MG63 (cell line): Measurements from ENCODE around the gene PIP4P1. TPM values are rescaled to one million over a fixed set of nuclear protein-coding genes. Genes with fewer than 3 reads are reported as not detected.
A peak's percentile ranks its signal among the peaks of the same experiment; 100 is the strongest.
"Not testable (repeated sequence)": the region's sequence is repeated elsewhere in the genome, so short reads cannot be mapped to it uniquely, and the experiment has no call there.

Experiments
- DNase-seq: peaks from one replicate; pipeline ENCODE4 v3.0.0-alpha.2; 2020
- H3K27me3 ChIP-seq: fragments of 250-450 bp; sonication (Bioruptor Pico); 2 replicates; pipeline ENCODE4 v1.5.1; 2020; ENCODE audit warnings: mild to moderate bottlenecking, moderate library complexity
- H3K36me3 ChIP-seq: fragments of 250-450 bp; sonication (Bioruptor Pico); 2 replicates; pipeline ENCODE4 v1.5.1; 2020; ENCODE audit warnings: mild to moderate bottlenecking, moderate library complexity
- H3K4me3 ChIP-seq: fragments of 250-450 bp; sonication (Bioruptor Pico); 2 replicates; pipeline ENCODE4 v1.5.1; 2020; ENCODE audit warnings: mild to moderate bottlenecking, moderate library complexity
- H3K9me3 ChIP-seq: fragments of 250-450 bp; sonication (Bioruptor Pico); 2 replicates; pipeline ENCODE4 v1.5.1; 2020; ENCODE audit warnings: mild to moderate bottlenecking, moderate library complexity
- total RNA-seq: library from RNA; depleted of rRNA; stranded (reverse); fragments of >200 nt; shearing (Covaris generic); gene quantifications from 2 replicates; pipeline ENCODE4 v1.2.3, GENCODE V29; 2014; ENCODE audit warnings: low replicate concordance

PIP4P1 gene
- total RNA-seq, 1 experiment from 2014 or later = 23.3 TPM

DNA sequence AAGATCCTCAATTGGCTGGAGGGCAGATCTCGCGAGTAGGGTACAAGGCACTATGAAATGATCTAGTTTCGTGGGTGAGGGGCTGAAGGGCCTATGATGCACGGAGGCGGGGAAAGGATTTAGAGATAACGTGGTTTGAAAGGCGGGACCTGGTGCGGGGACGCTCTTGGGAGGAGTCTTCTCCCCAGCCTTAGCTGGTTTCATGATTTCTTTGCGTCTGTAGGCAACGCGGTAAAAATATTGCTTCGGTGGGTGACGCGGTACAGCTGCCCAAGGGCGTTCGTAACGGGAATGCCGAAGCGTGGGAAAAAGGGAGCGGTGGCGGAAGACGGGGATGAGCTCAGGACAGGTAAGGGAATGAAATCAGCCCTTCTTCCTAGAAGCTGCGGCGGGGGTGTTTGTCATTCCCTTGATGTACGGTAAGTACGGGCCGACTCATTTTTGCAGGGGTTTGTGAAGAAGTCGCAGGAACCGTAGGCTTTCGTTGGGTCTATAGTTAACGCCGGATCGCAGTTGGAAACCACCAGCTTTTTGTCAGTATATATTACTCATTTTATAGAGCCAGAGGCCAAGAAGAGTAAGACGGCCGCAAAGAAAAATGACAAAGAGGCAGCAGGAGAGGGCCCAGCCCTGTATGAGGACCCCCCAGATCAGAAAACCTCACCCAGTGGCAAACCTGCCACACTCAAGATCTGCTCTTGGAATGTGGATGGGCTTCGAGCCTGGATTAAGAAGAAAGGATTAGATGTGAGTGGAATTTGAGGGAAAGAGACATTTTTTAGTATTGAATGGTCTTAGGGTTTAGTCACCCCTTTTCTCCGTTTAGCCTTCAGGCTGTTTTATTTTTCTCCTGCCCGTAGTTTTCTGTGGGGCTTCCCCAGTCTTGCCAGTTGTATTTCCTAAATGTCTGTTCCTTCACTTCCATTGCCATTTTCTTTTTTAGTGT is 5.6 kb downstream of the PIP4P1 start:
- peak; percentile 56 for DNase-seq
- no peaks in the 10 kb centered on the region for H3K9me3 ChIP-seq
- H3K27me3 ChIP-seq = no peaks in the 10 kb centered on the region
- H3K4me3 ChIP-seq = peak overlapping the region; percentile 93
- H3K36me3 ChIP-seq = peaks cover 36% of the 10 kb centered on the region

DNA sequence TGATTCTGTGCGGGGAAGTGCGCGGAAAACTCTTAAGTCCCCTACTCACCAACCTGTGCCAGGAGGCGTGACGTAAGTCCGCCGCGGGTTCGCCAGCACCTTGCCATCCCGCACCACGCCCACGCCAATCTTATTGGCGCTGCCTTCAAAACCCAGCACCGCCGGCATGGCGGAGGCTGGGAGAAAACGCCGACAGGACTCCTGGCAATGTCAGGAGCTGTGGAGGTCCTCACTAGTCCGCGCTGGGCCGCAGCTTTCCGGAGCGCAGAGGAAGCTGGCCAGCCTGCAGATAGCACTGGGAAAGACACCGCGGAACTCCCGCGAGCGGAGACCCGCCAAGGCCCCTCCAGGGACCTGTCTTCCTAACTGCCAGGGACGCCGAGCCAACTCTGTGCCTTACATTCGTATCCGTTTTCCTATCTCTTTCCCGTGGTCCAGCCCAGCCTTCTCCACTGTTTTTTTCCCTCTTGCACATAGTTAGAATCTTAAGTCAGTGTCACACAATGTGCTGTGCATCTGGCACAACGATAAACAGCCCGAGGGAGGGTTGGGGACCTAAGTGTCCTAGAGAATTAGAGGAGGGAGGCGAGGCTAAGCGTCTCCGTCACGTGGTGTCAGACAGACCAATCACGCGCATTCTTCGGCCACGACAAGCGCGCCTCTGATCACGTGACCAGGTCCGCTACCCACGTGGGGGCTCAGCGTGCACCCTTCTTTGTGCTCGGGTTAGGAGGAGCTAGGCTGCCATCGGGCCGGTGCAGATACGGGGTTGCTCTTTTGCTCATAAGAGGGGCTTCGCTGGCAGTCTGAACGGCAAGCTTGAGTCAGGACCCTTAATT is 6.5 kb downstream of the PIP4P1 start, which contains the start of the genes APEX1 and OSGEP:
APEX1 (plus strand) TSS at position 711 of the 839 bp plus-strand sequence. CDS start 420 bp downstream, outside the sequence.
OSGEP (minus strand) TSS at position 297 of the 839 bp plus-strand sequence; CDS start at position 168, 129 bp downstream.
- no peaks in the 10 kb centered on the region for H3K9me3 ChIP-seq
- peaks cover 32% of the 10 kb centered on the region for H3K36me3 ChIP-seq

DNA sequence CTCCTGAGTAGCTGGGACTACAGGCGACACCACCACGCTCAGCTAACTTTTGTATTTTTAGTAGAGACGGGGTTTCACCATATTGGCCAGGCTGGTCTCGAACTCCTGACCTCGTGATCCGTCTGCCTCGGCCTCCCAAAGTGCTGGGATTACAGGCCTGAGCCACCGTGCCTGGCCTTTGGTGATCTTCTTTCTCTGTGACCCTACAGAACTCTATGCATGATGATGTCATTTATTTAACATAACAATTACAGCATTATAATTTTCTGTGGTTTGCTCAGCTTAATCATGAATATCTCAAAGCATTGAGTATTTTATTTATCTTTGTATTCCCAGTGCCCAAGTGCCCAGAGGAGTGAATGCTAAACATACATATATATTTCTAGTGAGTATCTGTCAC is 8.4 kb downstream of the PIP4P1 start:
- H3K9me3 ChIP-seq, DNase-seq, H3K4me3 ChIP-seq, H3K27me3 ChIP-seq: not testable (repeated sequence)
- peaks cover 37% of the 10 kb centered on the region for H3K36me3 ChIP-seq

More for the DNA sequence above, 6.5 kb downstream of the PIP4P1 start, which contains the start of the genes APEX1 and OSGEP:
- Histone ChIP-seq H3K27me3 (no peaks in the 10 kb centered on the region), H3K4me3 (peak within 1 kb of the TSS; percentile 93)
- peak; percentile 93 for DNase-seq

DNA sequence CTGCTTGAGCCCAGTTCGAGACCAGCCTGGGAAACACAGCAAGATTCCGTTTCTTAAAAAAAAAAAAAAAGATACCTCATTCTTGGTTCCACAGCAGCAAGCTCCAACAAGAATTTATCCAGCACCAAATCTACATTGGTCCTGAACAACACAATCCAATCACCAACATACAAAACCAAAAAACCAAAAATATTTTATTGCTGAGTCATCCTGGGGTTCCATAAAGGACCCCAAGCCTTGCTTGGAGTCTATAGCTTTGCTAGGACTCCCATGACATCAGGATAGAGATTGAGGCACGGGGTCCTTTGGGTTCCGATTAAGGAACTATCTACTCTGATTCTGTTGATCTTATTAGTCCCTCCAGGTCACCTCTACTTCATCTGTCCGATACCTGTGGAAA is 14.3 kb downstream of the PIP4P1 start:
- DNase-seq = no peak
- peaks cover 13% of the 10 kb centered on the region for H3K36me3 ChIP-seq
- H3K4me3 ChIP-seq = no peak overlapping the region
- H3K27me3 ChIP-seq = no peaks in the 10 kb centered on the region
- no peaks in the 10 kb centered on the region for H3K9me3 ChIP-seq

DNA sequence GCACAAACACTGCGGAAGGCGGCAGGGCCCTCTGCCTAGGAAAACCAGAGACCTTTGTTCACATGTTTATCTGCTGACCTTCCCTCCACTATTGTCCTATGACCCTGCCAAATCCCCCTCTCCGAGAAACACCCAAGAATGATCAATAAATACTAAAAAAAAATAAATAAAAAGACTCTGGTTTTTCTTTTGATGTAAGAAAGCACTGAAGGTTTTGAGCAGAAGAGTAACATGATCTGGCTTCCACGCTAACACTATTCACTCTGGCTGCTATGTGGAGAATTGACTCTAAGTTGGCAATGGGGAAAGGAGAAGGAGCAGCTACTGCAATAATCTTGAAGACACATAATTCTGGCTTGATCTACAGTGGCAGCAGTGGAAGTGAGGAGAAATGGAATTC is 17.6 kb downstream of the PIP4P1 start:
- H3K36me3 ChIP-seq, H3K27me3 ChIP-seq, H3K4me3 ChIP-seq, H3K9me3 ChIP-seq, DNase-seq: not testable (repeated sequence)

DNA sequence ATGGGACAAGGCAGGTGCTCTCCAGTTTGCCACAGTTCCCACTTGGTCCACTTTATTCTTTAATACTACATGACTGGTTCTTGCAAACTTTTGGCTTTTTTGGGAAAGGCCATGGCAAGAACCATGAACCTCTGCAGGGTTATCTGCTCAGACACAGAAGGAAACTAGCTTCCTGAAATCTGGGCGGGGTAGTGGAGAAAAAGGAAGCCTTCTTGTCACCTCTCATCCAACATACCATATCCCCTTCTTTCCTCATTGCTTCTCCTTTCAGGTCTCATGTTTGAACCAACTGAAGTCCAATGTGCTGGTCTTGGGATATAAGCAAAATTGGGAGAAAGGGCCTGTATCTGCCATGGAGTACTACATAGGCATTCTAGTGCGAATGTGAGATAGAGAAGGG is 19.8 kb downstream of the PIP4P1 start:
- Histone ChIP-seq H3K27me3 (no peaks in the 10 kb centered on the region), H3K9me3 (no peaks in the 10 kb centered on the region), H3K36me3 (no peaks in the 10 kb centered on the region; the same call in 1 of the 2 replicates), H3K4me3 (no peak overlapping the region)
- DNase-seq = no peak

DNA sequence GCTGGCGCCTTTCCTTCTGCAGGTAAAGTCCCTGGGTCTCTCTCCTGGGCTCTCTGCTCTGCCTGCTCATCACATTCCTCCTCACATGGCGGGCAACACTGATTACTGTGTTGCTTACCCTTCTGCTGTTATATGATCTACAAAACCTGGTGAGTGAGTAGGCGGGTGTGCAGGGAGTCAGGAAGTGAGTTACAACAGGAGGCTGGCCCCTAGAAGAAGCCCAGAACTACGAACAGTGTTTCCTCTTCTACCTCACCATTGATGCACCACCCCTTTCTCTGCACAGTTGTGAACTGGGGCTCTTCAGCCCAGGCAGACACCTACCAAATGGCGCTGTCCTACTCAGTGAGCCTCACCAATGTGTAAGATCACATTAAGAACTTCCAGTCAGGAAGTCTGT is 20.4 kb downstream of the PIP4P1 start:
- no peak for DNase-seq
- Histone ChIP-seq H3K4me3 (no peak overlapping the region), H3K9me3 (no peaks in the 10 kb centered on the region), H3K36me3 (no peaks in the 10 kb centered on the region; the same call in 1 of the 2 replicates), H3K27me3 (no peaks in the 10 kb centered on the region)

DNA sequence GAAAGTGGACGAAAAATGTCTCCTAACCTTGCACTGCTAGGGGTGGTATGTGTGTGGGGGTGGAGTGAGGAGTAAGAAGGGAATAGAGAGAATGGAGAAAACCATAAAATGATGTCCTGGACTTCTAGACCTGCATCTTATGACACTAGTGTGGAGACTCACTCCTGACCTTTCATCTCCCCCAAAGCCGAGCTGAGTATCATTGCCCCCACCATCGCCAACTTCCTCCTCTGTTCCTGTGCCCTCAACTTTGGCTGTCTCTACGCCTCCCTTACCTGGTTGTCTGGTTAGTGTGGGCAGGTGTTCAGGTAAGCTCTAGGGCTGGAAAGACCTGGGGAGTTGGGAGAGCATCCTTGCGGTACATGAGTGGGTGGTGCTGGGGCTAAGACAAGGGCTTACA is 20.8 kb downstream of the PIP4P1 start:
- no peak overlapping the region for H3K4me3 ChIP-seq
- no peaks in the 10 kb centered on the region for H3K27me3 ChIP-seq
- no peaks in the 10 kb centered on the region for H3K9me3 ChIP-seq
- no peak for DNase-seq
- H3K36me3 ChIP-seq = no peaks in the 10 kb centered on the region

DNA sequence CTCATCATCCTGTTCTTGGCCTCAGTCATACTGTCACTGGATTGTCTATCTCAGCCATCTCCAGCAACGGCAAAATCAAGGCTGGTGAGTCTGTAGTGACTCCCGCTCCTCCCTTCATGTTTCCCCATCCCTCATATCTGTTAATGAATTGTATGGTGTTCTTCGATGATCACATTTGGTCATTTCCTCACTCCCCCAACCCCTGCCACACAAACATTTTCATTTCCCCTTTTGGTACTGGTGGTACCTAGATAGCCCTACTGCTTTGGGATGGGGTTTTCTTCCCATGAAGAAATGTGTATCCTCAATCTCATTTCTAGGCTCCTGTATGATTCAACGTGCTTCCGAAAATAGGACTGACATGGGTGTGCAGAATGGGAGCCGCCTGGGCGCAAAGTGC is 22.6 kb downstream of the PIP4P1 start:
- Histone ChIP-seq H3K9me3 (no peaks in the 10 kb centered on the region), H3K27me3 (no peaks in the 10 kb centered on the region), H3K36me3 (no peaks in the 10 kb centered on the region), H3K4me3 (no peak overlapping the region)
- DNase-seq = no peak

DNA sequence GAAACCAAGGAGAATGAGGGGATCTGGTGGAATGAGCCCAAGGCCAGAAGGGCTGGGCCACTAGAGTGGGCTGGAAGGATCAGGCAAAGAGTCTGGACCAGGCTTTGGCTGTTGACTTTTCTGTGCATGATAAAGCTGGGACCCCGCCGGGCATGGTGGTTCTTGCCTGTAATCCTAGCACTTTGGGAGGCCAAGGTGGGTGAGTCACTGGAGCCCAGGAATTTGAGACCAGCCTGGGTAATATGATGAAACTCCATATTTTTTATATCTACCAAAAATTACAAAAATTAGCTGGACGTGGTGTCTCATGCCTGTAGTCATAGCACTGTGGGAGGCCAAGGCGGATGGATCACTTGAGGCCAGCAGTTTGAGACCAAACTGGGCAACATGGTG is 24.9 kb downstream of the PIP4P1 start:
- H3K9me3 ChIP-seq = no peaks in the 10 kb centered on the region
- peak; percentile 54 for DNase-seq
- no peaks in the 10 kb centered on the region for H3K36me3 ChIP-seq
- no peak overlapping the region for H3K4me3 ChIP-seq
- no peaks in the 10 kb centered on the region for H3K27me3 ChIP-seq

DNA sequence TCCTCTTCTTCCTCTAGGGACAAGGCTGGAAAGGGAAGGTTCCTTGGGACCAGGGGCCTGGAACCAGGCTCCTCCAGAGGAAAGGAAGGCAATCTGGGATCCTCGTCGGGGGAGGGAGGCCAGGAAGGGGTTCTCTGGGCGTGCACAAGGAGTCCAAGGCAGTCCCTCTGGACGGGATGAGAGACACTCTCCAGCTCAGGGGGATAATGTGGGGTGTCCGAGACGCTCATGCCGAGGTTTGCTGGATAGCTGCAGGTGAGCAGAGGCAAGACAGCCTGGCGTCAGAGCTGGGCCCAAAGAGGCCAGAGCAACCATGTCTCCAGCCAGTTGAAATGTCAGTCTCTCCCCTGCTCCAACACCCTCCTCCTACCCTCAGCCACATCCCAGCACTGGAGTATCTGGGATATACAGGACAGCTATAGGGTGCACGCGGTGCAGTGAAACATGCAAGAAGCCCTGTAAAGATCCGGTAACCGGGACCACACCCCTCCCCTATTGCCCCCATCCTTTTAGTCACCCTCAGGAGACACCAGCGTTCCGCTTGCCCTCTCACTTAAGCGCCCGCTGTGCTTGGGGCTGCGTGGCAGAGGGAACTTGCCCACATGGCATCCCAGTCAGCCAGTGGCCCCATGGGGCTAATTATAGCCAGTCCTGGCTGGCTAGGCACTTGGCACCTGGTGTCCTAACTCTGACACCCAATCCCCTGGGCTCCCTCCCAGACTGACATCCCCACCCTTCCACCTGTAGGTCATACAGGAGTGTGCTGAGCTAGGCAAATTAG is 25.5 kb downstream of the PIP4P1 start, which contains the start of gene KLHL33:
KLHL33 (minus strand) TSS at position 585 of the 781 bp plus-strand sequence; CDS start at position 230, 355 bp downstream.
- no peak for DNase-seq
- Histone ChIP-seq H3K36me3 (no peaks in the 10 kb centered on the region), H3K27me3 (no peaks in the 10 kb centered on the region), H3K4me3 (no peak within 1 kb of the TSS), H3K9me3 (no peaks in the 10 kb centered on the region)

DNA sequence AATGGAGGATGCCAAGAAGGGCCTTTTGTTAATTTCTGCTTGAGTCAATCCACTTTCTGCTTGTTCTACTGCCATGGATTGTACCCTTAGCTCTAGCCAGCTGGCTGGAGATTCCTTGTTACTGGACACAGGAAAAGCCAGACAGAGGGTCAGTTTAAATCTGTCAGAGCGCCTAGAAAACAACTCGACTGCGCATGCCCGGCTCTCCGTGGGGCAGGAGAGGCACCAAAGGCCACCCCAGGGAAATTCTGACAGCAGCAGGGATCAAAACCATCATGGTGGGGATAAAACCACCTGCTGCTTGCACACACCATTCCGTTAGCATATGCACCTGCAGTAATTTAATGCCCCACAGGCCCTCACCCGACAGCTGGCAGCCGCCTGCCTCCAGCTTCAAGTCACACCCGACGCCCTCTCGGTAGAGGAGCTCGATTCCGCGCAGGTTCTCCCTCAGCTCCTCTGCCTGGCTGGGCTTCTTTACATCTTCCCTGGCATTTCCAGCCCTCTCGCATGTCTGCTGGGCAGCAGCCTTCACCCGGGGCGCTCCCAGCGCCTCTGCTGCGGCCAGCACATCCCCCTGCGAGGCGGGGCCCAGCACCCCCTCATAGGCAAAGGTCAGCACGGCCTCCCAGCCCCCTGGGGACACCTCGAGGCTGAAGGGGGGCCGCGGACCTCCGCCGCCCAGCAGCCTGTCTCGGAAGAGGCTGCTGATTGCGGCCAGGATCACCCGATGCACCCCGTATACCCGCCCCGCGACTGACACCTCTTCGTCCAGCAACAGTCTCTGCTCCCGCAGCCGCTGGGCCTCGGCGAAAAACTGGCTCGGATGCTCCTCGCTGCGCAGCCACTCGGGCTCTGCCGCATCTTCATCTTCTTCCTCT is 26.3 kb downstream of the PIP4P1 start:
- H3K4me3 ChIP-seq = no peak overlapping the region
- DNase-seq = no peak
- H3K36me3 ChIP-seq = no peaks in the 10 kb centered on the region
- H3K27me3 ChIP-seq = no peaks in the 10 kb centered on the region
- no peaks in the 10 kb centered on the region for H3K9me3 ChIP-seq

DNA sequence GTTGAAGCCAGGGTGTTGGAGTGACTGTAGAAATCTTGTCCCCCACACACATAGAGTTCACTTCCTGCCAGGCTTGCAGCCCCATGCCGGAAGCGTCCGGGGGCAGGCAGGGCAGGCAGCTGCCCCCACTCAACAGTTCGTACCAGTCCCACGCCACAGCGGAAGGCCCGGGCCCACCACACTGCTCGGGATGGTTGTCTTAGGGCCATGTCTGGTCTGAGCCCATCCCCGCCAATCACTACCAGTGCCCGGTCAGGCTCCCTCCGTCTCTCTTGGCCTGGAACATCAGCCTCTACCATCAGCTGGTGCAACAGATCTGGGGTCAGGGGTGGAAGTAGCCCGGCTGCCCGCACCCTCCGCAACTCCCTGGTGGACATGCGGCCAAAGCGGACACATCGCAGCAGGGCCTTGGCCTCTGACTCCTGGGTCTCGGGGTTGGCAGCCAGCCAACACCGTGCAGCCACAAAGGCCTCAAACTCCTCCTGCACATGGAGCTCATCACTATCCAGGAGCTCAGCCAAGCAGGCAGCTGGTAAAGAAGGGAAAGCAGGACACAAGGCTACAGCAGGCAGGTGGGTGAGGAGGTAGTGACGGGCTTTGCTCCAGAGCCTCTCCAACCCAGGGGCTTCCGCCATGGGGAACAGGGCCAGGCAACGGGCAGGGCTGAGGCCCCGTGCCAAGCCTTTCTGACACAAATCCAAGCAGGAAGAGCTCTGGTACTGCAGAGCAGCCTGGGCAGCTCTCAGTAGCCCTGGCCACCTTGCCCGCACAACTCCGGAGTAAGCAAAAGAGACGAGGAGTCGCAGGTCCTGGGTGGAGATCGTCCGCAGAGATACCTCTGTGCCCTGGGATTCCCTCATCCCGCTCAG is 31.2 kb downstream of the PIP4P1 start:
- no peak for DNase-seq
- no peak overlapping the region for H3K4me3 ChIP-seq
- H3K36me3 ChIP-seq = no peaks in the 10 kb centered on the region
- H3K9me3 ChIP-seq = no peaks in the 10 kb centered on the region
- H3K27me3 ChIP-seq = no peaks in the 10 kb centered on the region

DNA sequence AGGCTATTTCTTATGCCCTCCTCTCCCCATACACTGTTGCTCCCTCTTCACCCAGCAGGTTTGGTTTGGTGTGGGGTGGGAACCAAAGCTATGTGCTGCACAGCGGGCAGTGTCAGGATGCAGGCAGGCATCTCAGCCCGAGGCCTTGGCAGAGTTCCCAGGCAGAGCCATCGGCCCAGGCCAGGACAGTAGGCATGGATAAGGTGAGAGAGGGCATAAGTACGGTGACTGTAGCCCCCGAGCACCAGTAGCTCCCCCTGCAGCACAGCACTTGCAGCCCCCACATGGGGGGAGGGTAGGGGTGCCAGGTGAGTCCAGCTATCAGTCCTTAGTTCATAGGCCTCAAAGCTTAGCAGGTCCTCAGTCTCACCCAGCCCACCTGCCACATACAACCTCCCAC is 32.4 kb downstream of the PIP4P1 start:
- DNase-seq = no peak
- Histone ChIP-seq H3K9me3 (no peaks in the 10 kb centered on the region), H3K36me3 (no peaks in the 10 kb centered on the region), H3K27me3 (no peaks in the 10 kb centered on the region), H3K4me3 (no peak overlapping the region)

DNA sequence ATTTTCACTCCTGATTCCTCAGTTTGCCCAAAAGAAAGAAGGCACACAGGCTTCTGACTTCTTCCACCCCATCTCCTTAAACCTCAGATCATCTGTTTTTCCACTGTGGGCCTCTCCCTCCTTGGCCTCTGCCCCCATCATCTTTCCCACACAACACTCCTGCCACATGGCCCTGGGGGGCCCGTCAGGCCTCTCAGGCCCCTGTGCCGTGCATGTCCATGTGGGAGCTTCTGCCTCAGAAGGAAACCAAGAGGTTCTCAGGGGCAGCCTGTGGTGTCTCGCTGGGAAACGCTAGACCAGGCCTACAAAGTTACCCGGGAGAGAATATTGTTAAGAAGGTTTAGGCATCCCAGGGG is 33.2 kb downstream of the PIP4P1 start:
- H3K27me3 ChIP-seq = no peaks in the 10 kb centered on the region
- H3K4me3 ChIP-seq = no peak overlapping the region
- H3K36me3 ChIP-seq = no peaks in the 10 kb centered on the region
- H3K9me3 ChIP-seq = no peaks in the 10 kb centered on the region
- DNase-seq = no peak
